GM12874 (cell line): ENCODE data around the gene GNG10.

Source experiments
- CTCF ChIP-seq: IDR thresholded peaks from 2 replicates; pipeline ENCODE4 v1.5.1; 2011; ENCODE audit warnings: low read depth, mild to moderate bottlenecking, control low read depth, low read length, moderate library complexity; ENCODE audit not compliant: insufficient read depth

Gene GNG10

GRCh38 chr9:111637421-111637950, 23.9 kb upstream of the GNG10 start:
- no peak for TF ChIP-seq CTCF

- no peak for TF ChIP-seq CTCF
Measured at GRCh38 chr9:111644195-111644772, 17.1 kb upstream of the GNG10 start.

GRCh38 chr9:111645806-111646205, 15.6 kb upstream of the GNG10 start:
- no peak for TF ChIP-seq CTCF

- TF ChIP-seq CTCF = no peak
Measured at GRCh38 chr9:111646417-111646816, 15.0 kb upstream of the GNG10 start.

GRCh38 chr9:111648066-111648465, 13.3 kb upstream of the GNG10 start:
- TF ChIP-seq CTCF = no peak

- no peak for TF ChIP-seq CTCF
Measured at GRCh38 chr9:111649016-111649415, 12.4 kb upstream of the GNG10 start.

- no peak for TF ChIP-seq CTCF
Measured at GRCh38 chr9:111657051-111657450, 4.4 kb upstream of the GNG10 start.
